ENCODE measurements around the gene SUSD3. TPM values are rescaled to one million over a fixed set of nuclear protein-coding genes. Genes with fewer than 3 reads are reported as not detected.

SUSD3 gene
- total RNA-seq = not detected in 2 replicates

GRCh38 chr9:93058355-93059010, at the start of gene SUSD3:
TSS of gene SUSD3 (plus strand) at chr9:93058701. CDS start at chr9:93058743, 42 bp downstream.

GRCh38 chr9:93096131-93096802, 37.8 kb downstream of the SUSD3 start, which contains the start of gene CARD19:
TSS of gene CARD19 (plus strand) at chr9:93096217. CDS start at chr9:93096346, 129 bp downstream.

DNA sequence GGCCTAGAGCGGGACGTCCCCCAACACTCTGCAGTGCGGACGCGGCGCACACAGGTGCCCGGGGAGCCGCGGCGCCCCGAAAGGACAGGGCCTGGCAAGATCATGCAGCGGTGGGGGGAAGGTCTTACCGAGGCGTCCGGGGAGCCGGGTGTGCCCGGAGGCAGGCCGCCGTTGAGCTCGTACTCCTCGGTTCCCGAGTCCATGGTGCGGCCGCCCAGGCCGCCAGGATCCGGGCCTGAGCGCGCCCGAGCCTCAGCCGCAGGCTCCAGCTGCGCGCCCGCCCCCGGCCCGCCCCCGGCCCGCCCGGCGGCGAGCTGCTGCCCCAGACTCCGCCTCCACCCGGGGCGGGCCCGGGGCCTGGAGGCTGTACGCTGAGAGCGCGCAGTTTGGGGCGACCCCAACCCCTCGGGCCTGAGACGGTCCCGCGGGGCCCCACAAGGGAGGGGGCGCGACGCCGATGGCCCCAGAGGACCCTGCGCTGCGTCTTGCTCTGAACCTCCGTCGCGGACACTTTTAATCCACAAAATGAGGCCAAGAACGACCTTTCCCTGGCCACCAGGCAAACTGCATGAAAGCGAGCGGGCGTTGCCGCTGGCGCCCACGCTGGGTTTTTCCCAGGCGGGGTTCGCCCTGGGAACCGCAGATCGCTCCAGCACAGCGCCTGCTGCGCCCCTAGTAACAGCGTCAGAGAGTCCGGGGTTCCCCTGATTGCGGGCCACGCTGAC, 75.7 kb downstream of the SUSD3 start, which contains the start of gene NINJ1:
Gene NINJ1, minus strand, starts transcription at position 237 of the 725 bp plus-strand sequence. Its CDS starts 34 bp downstream, at position 203.

Other genes with a start within 250 kb of the SUSD3 start
- gene ZNF484, start 180.7 kb upstream of the SUSD3 start, total RNA-seq = 11.4 and 17.5 TPM in 2 replicates
- not detected in 2 replicates for gene FGD3, start 111.2 kb upstream of the SUSD3 start, total RNA-seq
- 52.7 and 120 TPM in 2 replicates for gene CARD19, start 37.5 kb downstream of the SUSD3 start, total RNA-seq
- gene NINJ1, start 75.5 kb downstream of the SUSD3 start, total RNA-seq = 17.3 and 24.7 TPM in 2 replicates
- gene WNK2, start 125.4 kb downstream of the SUSD3 start, total RNA-seq = not detected in 2 replicates